NAMALWA (cell line): ENCODE results near the gene ZNF579.
"Not testable (repeated sequence)": the region's sequence is repeated elsewhere in the genome, so short reads cannot be mapped to it uniquely, and the experiment has no call there.

Experiments used
- DNase-seq: peaks from one replicate; pipeline ENCODE4 v3.0.0-alpha.2; 2015; ENCODE audit warnings: low spot score

The ZNF579 gene

GRCh38 chr19:55539090-55539984, 41.3 kb downstream of the ZNF579 start:
- DNase-seq: no peak

- no peak for DNase-seq
Measured at GRCh38 chr19:55538132-55538531, 42.5 kb downstream of the ZNF579 start.

GRCh38 chr19:55537741-55538111, 42.9 kb downstream of the ZNF579 start:
- no peak for DNase-seq

GRCh38 chr19:55536951-55537740, 43.5 kb downstream of the ZNF579 start, which contains the start of gene SBK2:
SBK2 (minus strand) TSS chr19:55537133; CDS start chr19:55536294, 839 bp downstream.
- DNase-seq: peak; percentile 56

GRCh38 chr19:55536366-55536765, 44.3 kb downstream of the ZNF579 start:
- no peak for DNase-seq

GRCh38 chr19:55535965-55536350, 44.7 kb downstream of the ZNF579 start:
- DNase-seq: no peak

GRCh38 chr19:55535173-55535964, 45.3 kb downstream of the ZNF579 start:
- DNase-seq: no peak

- DNase-seq: not testable (repeated sequence)
Measured at GRCh38 chr19:55534280-55534679, 46.4 kb downstream of the ZNF579 start.

- DNase-seq: no peak
Measured at GRCh38 chr19:55530996-55531395, 49.7 kb downstream of the ZNF579 start.

GRCh38 chr19:55529636-55530234, 50.9 kb downstream of the ZNF579 start:
- no peak for DNase-seq

- DNase-seq: no peak
Measured at GRCh38 chr19:55528030-55528803, 52.4 kb downstream of the ZNF579 start.

GRCh38 chr19:55527197-55528029, 53.2 kb downstream of the ZNF579 start:
- DNase-seq: no peak
